HG02642 (cell line): ENCODE measurements around the gene MAP3K8.

ENCODE experiments used
- ATAC-seq: cut with Tn5 transposase; IDR thresholded peaks from one replicate; pipeline ENCODE4 v1.9.1; 2021; ENCODE audit warnings: mild to moderate bottlenecking; ENCODE audit not compliant: unreplicated experiment, poor library complexity

The MAP3K8 gene

GRCh38 chr10:30433730-30434272 lies at the start of gene MAP3K8:
Gene MAP3K8 (plus strand): TSS chr10:30434184. CDS start chr10:30438939, 4,755 bp downstream.
- ATAC-seq = peak; percentile 72

- no peak for ATAC-seq
Observed at GRCh38 chr10:30384701-30385201, 49.2 kb upstream of the MAP3K8 start.

GRCh38 chr10:30386801-30387588 lies 47.0 kb upstream of the MAP3K8 start:
- ATAC-seq = no peak

- no peak for ATAC-seq
Observed at GRCh38 chr10:30387646-30388243, 46.2 kb upstream of the MAP3K8 start.

GRCh38 chr10:30389543-30389942 lies 44.4 kb upstream of the MAP3K8 start:
- ATAC-seq = no peak

- no peak for ATAC-seq
Observed at GRCh38 chr10:30390207-30390606, 43.8 kb upstream of the MAP3K8 start.

- no peak for ATAC-seq
Observed at GRCh38 chr10:30391266-30391665, 42.7 kb upstream of the MAP3K8 start.

GRCh38 chr10:30392564-30392990 lies 41.4 kb upstream of the MAP3K8 start:
- peak; percentile 95 for ATAC-seq

- no peak for ATAC-seq
Observed at GRCh38 chr10:30396293-30396692, 37.7 kb upstream of the MAP3K8 start.

- no peak for ATAC-seq
Observed at GRCh38 chr10:30396698-30397097, 37.3 kb upstream of the MAP3K8 start.

GRCh38 chr10:30398193-30398592 lies 35.8 kb upstream of the MAP3K8 start:
- ATAC-seq = no peak

- ATAC-seq = peak; percentile 64
Observed at GRCh38 chr10:30398788-30399187, 35.2 kb upstream of the MAP3K8 start.

- ATAC-seq = no peak
Observed at GRCh38 chr10:30403494-30403893, 30.5 kb upstream of the MAP3K8 start.

GRCh38 chr10:30404540-30404939 lies 29.4 kb upstream of the MAP3K8 start:
- ATAC-seq = no peak

- ATAC-seq = no peak
Observed at GRCh38 chr10:30411263-30411662, 22.7 kb upstream of the MAP3K8 start.

- ATAC-seq = no peak
Observed at GRCh38 chr10:30412901-30413300, 21.1 kb upstream of the MAP3K8 start.

- ATAC-seq = peak; percentile 48
Observed at GRCh38 chr10:30413996-30414576, 19.9 kb upstream of the MAP3K8 start.

GRCh38 chr10:30415593-30415992 lies 18.4 kb upstream of the MAP3K8 start:
- ATAC-seq = no peak

- ATAC-seq = no peak
Observed at GRCh38 chr10:30417301-30417700, 16.7 kb upstream of the MAP3K8 start.

- peak; percentile 72 for ATAC-seq
Observed at GRCh38 chr10:30420266-30420665, 13.7 kb upstream of the MAP3K8 start.

GRCh38 chr10:30420766-30421165 lies 13.2 kb upstream of the MAP3K8 start:
- peak; percentile 3 for ATAC-seq
